IMR-90 (cell line): ENCODE data around the gene ITM2C. TPM values are rescaled to one million over a fixed set of nuclear protein-coding genes. Genes with fewer than 3 reads are reported as not detected.

ENCODE experiments used
- ATAC-seq: fragments of 200-7000 bp; cut with Tn5 transposase; 2 replicates; pipeline ENCODE4 v1.9.1; 2020; ENCODE audit warnings: low read depth, mild to moderate bottlenecking, moderate library complexity
- BruUV-seq: library from RNA; stranded (reverse); fragments of 400-500 nt; replicated peaks from 2 replicates; lab custom pipeline; 2021; lab: Mats Ljungman, UMichigan
- CTCF ChIA-PET: fragments of 300-600 bp; formaldehyde crosslinking; extraction: SDS; loops from one replicate; lab custom pipeline; 2021; ENCODE audit warnings: antibody characterized with exemption; lab: Yijun Ruan, JAX
- POLR2A ChIA-PET: fragments of 300-600 bp; sonication (Branson Sonifier 250); formaldehyde crosslinking; loops from one replicate; lab custom pipeline; 2022; ENCODE audit warnings: antibody characterized with exemption; ENCODE audit not compliant: unreplicated experiment; lab: Charles Lee
- DNase-seq: peaks from one replicate; pipeline ENCODE4 v3.0.0; 2013
- H2AFZ ChIP-seq: replicated peaks from 2 replicates; pipeline ENCODE3; 2013; ENCODE audit warnings: low read length, mild to moderate bottlenecking; ENCODE audit not compliant: poor library complexity
- H2AK5ac ChIP-seq: 2 replicates; pipeline ENCODE4 v1.6.1; 2013; ENCODE audit warnings: low read depth, low read length, inconsistent platforms
- H2AK9ac ChIP-seq: replicated peaks from 2 replicates; pipeline ENCODE3; 2013; ENCODE audit warnings: mild to moderate bottlenecking, low read depth, low read length, moderate library complexity; ENCODE audit not compliant: poor library complexity
- H2BK120ac ChIP-seq: 2 replicates; pipeline ENCODE4 v1.6.1; 2013; ENCODE audit warnings: low read depth, low read length, inconsistent platforms
- H2BK15ac ChIP-seq: 3 replicates; pipeline ENCODE4 v1.6.1; 2013; ENCODE audit warnings: low read depth, low read length, inconsistent platforms
- H2BK20ac ChIP-seq: 2 replicates; pipeline ENCODE4 v1.6.1; 2013; ENCODE audit warnings: low read depth, mild to moderate bottlenecking, inconsistent platforms, low read length, moderate library complexity
- H2BK5ac ChIP-seq: 2 replicates; pipeline ENCODE4 v1.6.1; 2013; ENCODE audit warnings: mild to moderate bottlenecking, low read depth, low read length, inconsistent platforms; ENCODE audit not compliant: poor library complexity, severe bottlenecking
- H3K14ac ChIP-seq: replicated peaks from 2 replicates; pipeline ENCODE4 v1.6.1; 2013; ENCODE audit warnings: low read depth, low read length, inconsistent platforms
- H3K18ac ChIP-seq: 2 replicates; pipeline ENCODE4 v1.6.1; 2013; ENCODE audit warnings: low read depth, low read length, control low read depth
- H3K23ac ChIP-seq: 2 replicates; pipeline ENCODE4 v1.6.1; 2013; ENCODE audit warnings: low read depth, low read length, inconsistent platforms
- H3K27ac ChIP-seq: 2 replicates; pipeline ENCODE4 v1.5.1; 2013; ENCODE audit warnings: mild to moderate bottlenecking, control low read depth, low read length; ENCODE audit not compliant: insufficient read depth
- H3K27me3 ChIP-seq: 2 replicates; pipeline ENCODE4 v1.6.1; 2013; ENCODE audit warnings: low read length; ENCODE audit not compliant: control insufficient read depth, insufficient read depth
- H3K36me3 ChIP-seq: 2 replicates; pipeline ENCODE4 v1.6.1; 2013; ENCODE audit warnings: low read length, mixed read lengths; ENCODE audit not compliant: control insufficient read depth, insufficient read depth
- H3K4ac ChIP-seq: 2 replicates; pipeline ENCODE4 v1.6.1; 2013; ENCODE audit warnings: low read depth, low read length, inconsistent platforms
- H3K4me1 ChIP-seq: 2 replicates; pipeline ENCODE4 v1.6.1; 2013; ENCODE audit warnings: low read length, mixed read lengths; ENCODE audit not compliant: control insufficient read depth, insufficient read depth
- H3K4me2 ChIP-seq: 2 replicates; pipeline ENCODE4 v1.6.1; 2013; ENCODE audit warnings: low read depth, mild to moderate bottlenecking, control low read depth, low read length, moderate library complexity
- H3K4me3 ChIP-seq: 2 replicates; pipeline ENCODE4 v1.5.1; 2013; ENCODE audit warnings: low read depth, mild to moderate bottlenecking, control low read depth, low read length, moderate library complexity; ENCODE audit not compliant: insufficient read depth
- H3K56ac ChIP-seq: 2 replicates; pipeline ENCODE4 v1.6.1; 2013; ENCODE audit warnings: low read length, inconsistent platforms; ENCODE audit not compliant: insufficient read depth; ENCODE audit errors: extremely low read depth
- H3K79me1 ChIP-seq, 2 experiments: 2 replicates each; pipeline ENCODE4 v1.6.1; 2013; ENCODE audit warnings: low read length in 2 of 2, inconsistent platforms in 1 of 2, low read depth in 1 of 2
- H3K9ac ChIP-seq: 2 replicates; pipeline ENCODE4 v1.6.1; 2013; ENCODE audit warnings: low read depth, low read length, control low read depth
- H3K9me1 ChIP-seq: 2 replicates; pipeline ENCODE4 v1.6.1; 2013; ENCODE audit warnings: low read length, inconsistent platforms; ENCODE audit not compliant: insufficient read depth
- H3K9me3 ChIP-seq: 2 replicates; pipeline ENCODE4 v1.6.1; 2013; ENCODE audit warnings: low read length; ENCODE audit not compliant: control insufficient read depth, insufficient read depth
- H4K20me1 ChIP-seq: 2 replicates; pipeline ENCODE4 v1.6.1; 2013; ENCODE audit warnings: low read length, inconsistent platforms; ENCODE audit not compliant: insufficient read depth
- H4K5ac ChIP-seq: 2 replicates; pipeline ENCODE4 v1.6.1; 2013; ENCODE audit warnings: mild to moderate bottlenecking, low read depth, low read length, control low read depth
- H4K8ac ChIP-seq, 2 experiments: 2 replicates each; pipeline ENCODE4 v1.6.1; 2013; ENCODE audit warnings: low read depth in 2 of 2, low read length in 2 of 2, control low read depth in 1 of 2, inconsistent platforms in 1 of 2
- H4K91ac ChIP-seq: 2 replicates; pipeline ENCODE4 v1.6.1; 2013; ENCODE audit warnings: low read depth, low read length, inconsistent platforms; ENCODE audit not compliant: insufficient read depth
- BHLHE40 ChIP-seq: fragments of 150-350 bp; IDR thresholded peaks from 2 replicates; pipeline ENCODE4 v1.6.1; 2016; ENCODE audit warnings: mild to moderate bottlenecking, low read depth, low read length
- CEBPB ChIP-seq: IDR thresholded peaks from 2 replicates; pipeline ENCODE4 v1.6.1; 2012; ENCODE audit warnings: low read depth, low read length, improper control_type of control experiment
- CHD1 ChIP-seq: IDR thresholded peaks from 2 replicates; pipeline ENCODE4 v1.6.1; 2012; ENCODE audit warnings: low read depth, low read length, improper control_type of control experiment
- FOS ChIP-seq: fragments of 150-350 bp; IDR thresholded peaks from 2 replicates; pipeline ENCODE4 v1.6.1; 2016; ENCODE audit warnings: low read depth, low read length
- MAFK ChIP-seq: IDR thresholded peaks from 2 replicates; pipeline ENCODE4 v1.6.1; 2012; ENCODE audit warnings: low read depth, low read length, improper control_type of control experiment
- MAZ ChIP-seq: IDR thresholded peaks from 2 replicates; pipeline ENCODE4 v1.6.1; 2012; ENCODE audit warnings: low read depth, mild to moderate bottlenecking, low read length, improper control_type of control experiment, moderate library complexity, borderline replicate concordance
- MXI1 ChIP-seq: IDR thresholded peaks from 2 replicates; pipeline ENCODE4 v1.6.1; 2012; ENCODE audit warnings: low read depth, mild to moderate bottlenecking, low read length, moderate library complexity, borderline replicate concordance
- NFE2L2 ChIP-seq: fragments of 150-350 bp; IDR thresholded peaks from 2 replicates; pipeline ENCODE4 v1.6.1; 2016; ENCODE audit warnings: low read depth, mild to moderate bottlenecking, low read length
- POLR2A ChIP-seq: IDR thresholded peaks from 2 replicates; pipeline ENCODE4 v1.6.1; 2012; ENCODE audit warnings: mild to moderate bottlenecking, low read depth, low read length
- RAD21 ChIP-seq: IDR thresholded peaks from 2 replicates; pipeline ENCODE4 v1.6.1; 2012; ENCODE audit warnings: low read length, improper control_type of control experiment
- RCOR1 ChIP-seq: IDR thresholded peaks from 2 replicates; pipeline ENCODE4 v1.6.1; 2012; ENCODE audit warnings: mild to moderate bottlenecking, low read length, improper control_type of control experiment; ENCODE audit not compliant: insufficient replicate concordance
- SMC3 ChIP-seq: fragments of 150-350 bp; IDR thresholded peaks from 2 replicates; pipeline ENCODE4 v1.6.1; 2016; ENCODE audit warnings: low read depth, mild to moderate bottlenecking, antibody characterized with exemption, low read length, moderate library complexity
- WGBS, 2 experiments: methylation state at CpG; one replicate each; pipeline versions ENCODE4 v1.1.5 to v1.1.7; 2013; ENCODE audit warnings: missing lambda C conversion rate in 2 of 2; ENCODE audit not compliant: insufficient read length in 1 of 2; ENCODE audit errors: extremely low coverage in 2 of 2; 5-methylcytosine and 5-hydroxymethylcytosine counted together
- dilution Hi-C: fragments of 300-500 bp; cut with HindIII; formaldehyde crosslinking; loops from one replicate; pipeline ENCODE4 v1.14.3; 2018; ENCODE audit warnings: low sequenced_read_pairs; ENCODE audit not compliant: unreplicated experiment
- in situ Hi-C: fragments of 300-500 bp; cut with MboI; formaldehyde crosslinking; loops from 3 replicates; pipeline ENCODE4 v1.14.3; 2019; ENCODE audit warnings: low sequenced_read_pairs, inconsistent platforms, mixed read lengths
- intact Hi-C: fragments of 100-400 bp; cut with micrococcal nuclease; formaldehyde crosslinking; loops from 2 replicates; pipeline ENCODE4 v1.10.0; 2022
- polyA plus RNA-seq, 3 experiments: library from polyadenylated mRNA; depleted of rRNA; stranded (reverse); fragments of >200 nt; gene quantifications; 2 replicates each; pipeline ENCODE4 v1.2.3, GENCODE V29; 2012; ENCODE audit warnings: low replicate concordance in 1 of 3
- total RNA-seq: library from RNA; depleted of rRNA; stranded (reverse); fragments of >200 nt; gene quantifications from 2 replicates; pipeline ENCODE4 v1.2.3, GENCODE V29; 2012
- TF ChIP-seq, protein P1 (sequence below): fragments of 150-350 bp; IDR thresholded peaks from 2 replicates; pipeline ENCODE4 v1.6.1; 2016; ENCODE audit warnings: low read depth, mild to moderate bottlenecking, low read length, moderate library complexity, borderline replicate concordance
- TF ChIP-seq, protein P2 (sequence below): conservative IDR thresholded peaks from 2 replicates; pipeline ENCODE4 v1.5.1; 2012; ENCODE audit warnings: mild to moderate bottlenecking, low read depth, low read length, improper control_type of control experiment
- TF ChIP-seq, protein P3 (sequence below): fragments of 150-350 bp; IDR thresholded peaks from 2 replicates; pipeline ENCODE4 v1.6.1; 2017; ENCODE audit warnings: mild to moderate bottlenecking, antibody characterized with exemption, low read length, low read depth

Gene ITM2C
- total and polyA plus RNA-seq, 2 of the 4 experiments (the other 2 are of a cell fraction), result 46.8 to 274 TPM

DNA sequence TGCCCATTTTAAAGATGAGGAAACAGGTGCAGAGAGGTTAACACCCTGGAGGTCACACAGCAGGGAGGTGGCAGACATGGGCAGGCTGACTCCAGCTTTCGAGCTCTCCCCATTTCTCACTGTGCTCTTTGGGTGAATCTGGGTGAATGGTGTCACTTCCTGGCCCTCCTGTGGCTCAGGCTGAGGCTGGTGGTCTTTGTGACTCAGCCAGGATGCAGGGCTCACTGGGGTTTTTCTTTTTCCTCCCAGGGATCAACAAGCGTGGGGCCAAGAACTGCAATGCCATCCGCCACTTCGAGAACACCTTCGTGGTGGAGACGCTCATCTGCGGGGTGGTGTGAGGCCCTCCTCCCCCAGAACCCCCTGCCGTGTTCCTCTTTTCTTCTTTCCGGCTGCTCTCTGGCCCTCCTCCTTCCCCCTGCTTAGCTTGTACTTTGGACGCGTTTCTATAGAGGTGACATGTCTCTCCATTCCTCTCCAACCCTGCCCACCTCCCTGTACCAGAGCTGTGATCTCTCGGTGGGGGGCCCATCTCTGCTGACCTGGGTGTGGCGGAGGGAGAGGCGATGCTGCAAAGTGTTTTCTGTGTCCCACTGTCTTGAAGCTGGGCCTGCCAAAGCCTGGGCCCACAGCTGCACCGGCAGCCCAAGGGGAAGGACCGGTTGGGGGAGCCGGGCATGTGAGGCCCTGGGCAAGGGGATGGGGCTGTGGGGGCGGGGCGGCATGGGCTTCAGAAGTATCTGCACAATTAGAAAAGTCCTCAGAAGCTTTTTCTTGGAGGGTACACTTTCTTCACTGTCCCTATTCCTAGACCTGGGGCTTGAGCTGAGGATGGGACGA lies 13.2 kb downstream of the ITM2C start:
- Histone ChIP-seq H3K4me2 (no peak overlapping the region), H3K27me3 (no peaks in the 10 kb centered on the region), H3K18ac (no peak overlapping the region), H2AFZ (no peak overlapping the region), H3K23ac (no peak overlapping the region), H3K27ac (no peak overlapping the region), H4K91ac (no peak overlapping the region), H4K5ac (no peak overlapping the region), H3K14ac (no peak overlapping the region), H3K9me1 (no peaks in the 10 kb centered on the region; the same call in 1 of the 2 replicates), H4K8ac (no peak overlapping the region), H2BK15ac (no peak overlapping the region), H3K4me1 (no peaks in the 10 kb centered on the region), H3K4ac (no peak overlapping the region), H3K9ac (no peak overlapping the region), H2AK9ac (no peak overlapping the region), H3K9me3 (no peaks in the 10 kb centered on the region), H3K36me3 (peaks cover 38% of the 10 kb centered on the region), H2BK5ac (no peak overlapping the region), H2AK5ac (no peak overlapping the region), H2BK120ac (no peak overlapping the region), H2BK20ac (no peak overlapping the region), H3K4me3 (no peak overlapping the region), H3K79me1 (no peaks in the 10 kb centered on the region; a peak in 1 of 4 replicates), H3K56ac (no peak overlapping the region), H4K20me1 (peaks cover 7% of the 10 kb centered on the region; the same call in 1 of the 2 replicates)
- no peak for ATAC-seq
- 80% methylated on average over 14 of the region's 20 CpGs; no CpG with 5 or more reads in 1 of the 2 experiments for WGBS, 2 experiments
- dilution Hi-C loops (no loop called here), intact Hi-C loops (no loop called here), in situ Hi-C loops (no loop called here)
- ChIA-PET POLR2A (no interaction called here), CTCF (interaction anchor here (0.8 kb wide), 1 partner anchor 109 kb away, joined by 5 read pairs; no protein-coding TSS in a partner anchor)
- no peak for DNase-seq
- BruUV-seq, result no TSS peak
- TF ChIP-seq FOS (no peak), MAFK (no peak), BHLHE40 (no peak), MAZ (no peak), SMC3 (no peak), CHD1 (no peak), POLR2A (no peak), MXI1 (no peak), CEBPB (no peak), RAD21 (no peak), RCOR1 (no peak), NFE2L2 (no peak)
- TF ChIP-seq, protein P1, sequence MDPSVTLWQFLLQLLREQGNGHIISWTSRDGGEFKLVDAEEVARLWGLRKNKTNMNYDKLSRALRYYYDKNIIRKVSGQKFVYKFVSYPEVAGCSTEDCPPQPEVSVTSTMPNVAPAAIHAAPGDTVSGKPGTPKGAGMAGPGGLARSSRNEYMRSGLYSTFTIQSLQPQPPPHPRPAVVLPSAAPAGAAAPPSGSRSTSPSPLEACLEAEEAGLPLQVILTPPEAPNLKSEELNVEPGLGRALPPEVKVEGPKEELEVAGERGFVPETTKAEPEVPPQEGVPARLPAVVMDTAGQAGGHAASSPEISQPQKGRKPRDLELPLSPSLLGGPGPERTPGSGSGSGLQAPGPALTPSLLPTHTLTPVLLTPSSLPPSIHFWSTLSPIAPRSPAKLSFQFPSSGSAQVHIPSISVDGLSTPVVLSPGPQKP, result no peak
- TF ChIP-seq, protein P2, sequence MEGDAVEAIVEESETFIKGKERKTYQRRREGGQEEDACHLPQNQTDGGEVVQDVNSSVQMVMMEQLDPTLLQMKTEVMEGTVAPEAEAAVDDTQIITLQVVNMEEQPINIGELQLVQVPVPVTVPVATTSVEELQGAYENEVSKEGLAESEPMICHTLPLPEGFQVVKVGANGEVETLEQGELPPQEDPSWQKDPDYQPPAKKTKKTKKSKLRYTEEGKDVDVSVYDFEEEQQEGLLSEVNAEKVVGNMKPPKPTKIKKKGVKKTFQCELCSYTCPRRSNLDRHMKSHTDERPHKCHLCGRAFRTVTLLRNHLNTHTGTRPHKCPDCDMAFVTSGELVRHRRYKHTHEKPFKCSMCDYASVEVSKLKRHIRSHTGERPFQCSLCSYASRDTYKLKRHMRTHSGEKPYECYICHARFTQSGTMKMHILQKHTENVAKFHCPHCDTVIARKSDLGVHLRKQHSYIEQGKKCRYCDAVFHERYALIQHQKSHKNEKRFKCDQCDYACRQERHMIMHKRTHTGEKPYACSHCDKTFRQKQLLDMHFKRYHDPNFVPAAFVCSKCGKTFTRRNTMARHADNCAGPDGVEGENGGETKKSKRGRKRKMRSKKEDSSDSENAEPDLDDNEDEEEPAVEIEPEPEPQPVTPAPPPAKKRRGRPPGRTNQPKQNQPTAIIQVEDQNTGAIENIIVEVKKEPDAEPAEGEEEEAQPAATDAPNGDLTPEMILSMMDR, result no peak
- TF ChIP-seq, protein P3, sequence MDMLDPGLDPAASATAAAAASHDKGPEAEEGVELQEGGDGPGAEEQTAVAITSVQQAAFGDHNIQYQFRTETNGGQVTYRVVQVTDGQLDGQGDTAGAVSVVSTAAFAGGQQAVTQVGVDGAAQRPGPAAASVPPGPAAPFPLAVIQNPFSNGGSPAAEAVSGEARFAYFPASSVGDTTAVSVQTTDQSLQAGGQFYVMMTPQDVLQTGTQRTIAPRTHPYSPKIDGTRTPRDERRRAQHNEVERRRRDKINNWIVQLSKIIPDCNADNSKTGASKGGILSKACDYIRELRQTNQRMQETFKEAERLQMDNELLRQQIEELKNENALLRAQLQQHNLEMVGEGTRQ, result no peak
